ENCODE results near the gene ITGAL. TPM values are rescaled to one million over a fixed set of nuclear protein-coding genes. Genes with fewer than 3 reads are reported as not detected.

The ITGAL gene
- not detected in 2 replicates for total RNA-seq

DNA sequence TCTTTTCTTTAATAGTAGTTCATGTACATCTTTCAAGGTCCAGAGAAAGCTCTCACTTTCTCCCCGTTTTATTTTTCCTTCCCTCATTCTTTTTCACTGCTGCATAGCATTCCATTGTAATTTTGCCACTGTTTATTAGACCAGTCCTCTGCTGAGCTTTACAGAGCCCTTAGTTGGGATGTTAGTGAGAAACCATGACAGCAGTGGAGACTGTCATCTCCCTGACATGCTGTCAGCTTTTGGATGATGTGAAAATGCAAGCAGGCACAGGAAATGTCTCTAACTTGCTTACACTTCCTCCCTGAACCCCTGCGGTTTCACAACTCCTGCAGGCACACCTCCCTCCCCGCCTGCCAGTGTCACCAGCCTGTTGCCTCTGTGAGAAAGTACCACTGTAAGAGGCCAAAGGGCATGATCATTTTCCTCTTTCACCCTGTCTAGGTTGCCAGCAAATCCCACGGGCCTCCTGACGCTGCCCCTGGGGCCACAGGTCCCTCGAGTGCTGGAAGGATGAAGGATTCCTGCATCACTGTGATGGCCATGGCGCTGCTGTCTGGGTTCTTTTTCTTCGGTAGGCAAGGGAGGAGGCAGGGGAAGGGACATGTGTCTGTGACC, at the start of gene ITGAL:
Gene ITGAL (plus strand): TSS at position 415 of the 615 bp plus-strand sequence. CDS start 96 bp downstream, at position 511.

GRCh38 chr16:30429678-30430427, 42.7 kb upstream of the ITGAL start, which contains the start of gene DCTPP1:
DCTPP1 (minus strand) TSS chr16:30430030; CDS start chr16:30429980, 50 bp downstream.

DNA sequence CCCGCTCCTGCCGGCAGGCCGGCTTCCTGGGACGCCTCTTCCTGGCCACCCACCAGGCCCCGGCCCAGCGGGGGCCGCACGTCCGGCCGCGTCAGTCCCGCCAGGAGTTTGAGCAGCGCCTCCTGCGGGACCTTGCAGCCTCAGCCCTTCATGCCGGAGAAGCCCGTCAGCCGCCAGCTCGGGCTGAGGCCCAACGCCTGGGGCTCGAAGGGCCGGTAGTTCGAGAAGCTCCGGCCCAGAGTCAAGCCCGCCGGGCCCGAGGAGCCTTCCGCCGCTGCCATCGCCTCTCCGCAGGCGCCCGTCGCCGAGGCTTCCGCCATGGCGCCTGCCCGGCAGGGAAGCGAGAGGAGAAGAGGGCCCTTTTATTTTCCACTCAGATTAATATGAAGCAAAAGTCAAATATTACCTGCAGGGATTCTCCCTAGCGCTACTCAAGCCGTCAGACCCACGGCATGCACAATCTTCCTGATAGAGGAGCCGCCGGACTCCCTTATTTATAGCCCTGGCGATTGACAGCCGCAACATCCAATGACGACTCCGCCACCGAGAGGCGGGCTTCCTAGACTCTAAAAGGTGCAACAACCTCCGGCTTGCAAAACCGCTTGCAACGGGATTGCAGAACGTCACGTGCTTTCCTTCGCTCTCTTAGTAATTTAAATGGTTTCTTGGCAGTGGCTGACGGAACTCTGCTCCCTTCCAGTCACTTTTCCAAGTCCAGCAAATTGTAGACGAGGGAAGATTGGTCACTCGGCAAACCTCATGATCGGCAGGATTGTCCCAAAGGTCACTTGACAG, 26.9 kb upstream of the ITGAL start, which contains the start of gene SEPHS2:
Gene SEPHS2 (minus strand): TSS at position 467 of the 795 bp plus-strand sequence. CDS start 147 bp downstream, at position 320.

GRCh38 chr16:30526137-30526822, 53.7 kb downstream of the ITGAL start, which contains the start of gene ZNF768:
ZNF768 (minus strand) TSS chr16:30526566; CDS start chr16:30526413, 153 bp downstream.

GRCh38 chr16:30534368-30535105, 62.0 kb downstream of the ITGAL start, which contains the start of gene ZNF747:
ZNF747 (minus strand) TSS chr16:30534858; CDS start chr16:30534679, 179 bp downstream.

GRCh38 chr16:30557957-30558788, 85.6 kb downstream of the ITGAL start, which contains the start of gene ZNF764:
ZNF764 (minus strand) TSS chr16:30558374; CDS start chr16:30558182, 192 bp downstream.

DNA sequence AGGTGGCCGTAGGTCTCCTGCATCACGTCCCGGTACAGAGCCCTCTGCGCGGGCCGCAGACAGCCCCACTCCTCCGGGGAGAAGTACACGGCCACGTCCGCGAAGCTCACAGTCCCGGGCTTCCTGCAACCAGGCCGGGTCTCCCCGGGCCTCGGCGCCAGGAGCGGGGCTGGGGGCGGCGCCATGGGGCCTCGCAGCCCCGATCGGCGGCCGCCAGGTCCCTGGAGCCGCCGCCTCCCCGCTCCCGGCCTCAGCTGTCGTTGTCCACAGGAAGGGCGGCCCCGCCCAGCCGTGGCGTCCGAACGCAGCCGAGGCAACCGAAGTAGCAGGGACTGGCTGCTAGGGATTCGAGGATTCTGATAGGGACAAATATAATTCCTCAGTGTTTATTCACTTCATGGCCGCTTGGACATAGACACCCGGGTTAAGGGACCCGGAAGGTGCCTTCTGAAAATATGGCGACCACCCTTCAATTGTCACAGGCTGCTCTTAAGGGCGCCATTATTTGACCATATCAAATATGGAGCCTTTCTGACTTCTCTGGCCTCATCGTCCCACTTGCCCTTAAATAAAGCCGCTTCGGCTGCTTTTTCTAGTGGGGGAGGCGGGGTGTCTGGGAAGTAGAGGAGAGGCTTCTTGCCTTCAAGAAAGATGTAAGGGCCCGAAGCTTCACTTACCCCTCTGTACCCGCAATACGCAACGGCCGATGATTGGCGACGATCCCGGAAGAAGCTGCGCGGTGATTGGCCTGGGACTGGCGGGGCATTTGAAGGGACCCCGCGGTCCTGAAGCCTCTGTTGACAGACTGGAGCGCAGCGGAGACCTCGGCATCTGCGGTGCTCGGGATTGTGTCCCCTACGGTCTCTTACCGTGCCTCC, 99.1 kb downstream of the ITGAL start, which contains the start of gene ZNF688:
Gene ZNF688 (minus strand): TSS at position 270 of the 878 bp plus-strand sequence. CDS start 85 bp downstream, at position 185.

Other genes with a start within 250 kb of the ITGAL start
- 0.30 TPM in 1 of 2 replicates, not detected in the other for gene NPIPB13, start 224.3 kb upstream of the ITGAL start, total RNA-seq
- 49.8 and 53.5 TPM in 2 replicates for gene CD2BP2, start 117.4 kb upstream of the ITGAL start, total RNA-seq
- 40.9 and 44.0 TPM in 2 replicates for gene TBC1D10B, start 102.2 kb upstream of the ITGAL start, total RNA-seq
- gene MYL11, start 97.9 kb upstream of the ITGAL start, total RNA-seq, result not detected in 2 replicates
- gene SEPTIN1, start 90.2 kb upstream of the ITGAL start, total RNA-seq, result 0.15 TPM in 1 of 2 replicates, not detected in the other
- 4.4 and 5.6 TPM in 2 replicates for gene ZNF48, start 77.3 kb upstream of the ITGAL start, total RNA-seq
- gene ZNF771, start 65.1 kb upstream of the ITGAL start, total RNA-seq, result 8.6 and 9.2 TPM in 2 replicates
- gene DCTPP1, start 42.7 kb upstream of the ITGAL start, total RNA-seq, result 54.4 and 54.8 TPM in 2 replicates
- gene SEPHS2, start 26.9 kb upstream of the ITGAL start, total RNA-seq, result 18.3 and 18.6 TPM in 2 replicates
- 22.9 and 27.9 TPM in 2 replicates for gene ZNF768, start 53.8 kb downstream of the ITGAL start, total RNA-seq
- gene ZNF747, start 62.1 kb downstream of the ITGAL start, total RNA-seq, result 7.3 and 8.1 TPM in 2 replicates
- 5.5 and 6.2 TPM in 2 replicates for gene ZNF764, start 85.6 kb downstream of the ITGAL start, total RNA-seq
- gene ZNF688, start 99.0 kb downstream of the ITGAL start, total RNA-seq, result 11.1 and 14.0 TPM in 2 replicates
- 4.9 and 6.2 TPM in 2 replicates for gene ZNF785, start 113.0 kb downstream of the ITGAL start, total RNA-seq
- gene ZNF689, start 137.6 kb downstream of the ITGAL start, total RNA-seq, result 6.4 and 7.3 TPM in 2 replicates
- gene PRR14, start 178.2 kb downstream of the ITGAL start, total RNA-seq, result 21.4 and 23.5 TPM in 2 replicates
- 19.3 TPM in 2 replicates for gene FBRS, start 185.7 kb downstream of the ITGAL start, total RNA-seq
- 6.2 and 12.4 TPM in 2 replicates for gene SRCAP, start 226.4 kb downstream of the ITGAL start, total RNA-seq